ENCODE results near the gene PTGES.
"Not testable (repeated sequence)": the region's sequence is repeated elsewhere in the genome, so short reads cannot be mapped to it uniquely, and the experiment has no call there.

Gene PTGES

GRCh38 chr9:129779560-129780190 is 26.8 kb upstream of the PTGES start:
- Histone ChIP-seq H3K9me3 (ENCODE audit: control insufficient read depth, insufficient read depth, low read length) (no peaks in the 10 kb centered on the region), H3K36me3 (ENCODE audit: control insufficient read depth, insufficient read depth, low read length) (no peaks in the 10 kb centered on the region), H3K27ac (ENCODE audit: low read depth, low read length) (no peak overlapping the region), H3K4me1 (ENCODE audit: control insufficient read depth, insufficient read depth, low read length) (peaks cover 6% of the 10 kb centered on the region; the same call in 1 of the 2 replicates), H3K27me3 (ENCODE audit: control insufficient read depth, insufficient read depth, low read length) (no peaks in the 10 kb centered on the region), H3K9ac (ENCODE audit: low read depth, low read length) (no peak overlapping the region), H3K4me3 (ENCODE audit: low read depth, low read length) (no peak overlapping the region)

DNA sequence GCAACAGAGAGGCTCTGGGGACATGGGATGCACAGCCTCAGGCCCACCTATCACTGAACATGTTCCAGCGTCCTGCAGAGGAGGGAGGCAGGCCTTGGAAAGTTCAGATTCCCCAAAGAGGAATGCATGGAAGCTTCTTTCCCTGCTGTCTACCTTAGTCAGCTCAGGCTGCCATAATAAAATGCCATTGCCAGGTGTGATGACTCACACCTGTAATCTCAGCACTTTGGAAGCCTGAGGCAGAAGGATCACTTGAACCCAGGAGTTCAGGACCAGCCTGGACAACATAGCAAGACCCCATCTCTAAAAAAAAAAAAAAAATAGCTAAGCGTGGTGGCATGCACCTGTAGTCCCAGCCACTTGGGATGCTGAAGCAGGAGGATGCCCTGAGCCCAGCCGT is 25.6 kb upstream of the PTGES start:
- no peak overlapping the region for H3K9ac ChIP-seq (ENCODE audit: low read depth, low read length)
- H3K4me1 ChIP-seq (ENCODE audit: control insufficient read depth, insufficient read depth, low read length), result peaks cover 6% of the 10 kb centered on the region; the same call in 1 of the 2 replicates
- H3K9me3 ChIP-seq (ENCODE audit: control insufficient read depth, insufficient read depth, low read length), result no peaks in the 10 kb centered on the region
- H3K27ac ChIP-seq (ENCODE audit: low read depth, low read length), result no peak overlapping the region
- H3K27me3 ChIP-seq (ENCODE audit: control insufficient read depth, insufficient read depth, low read length), result no peaks in the 10 kb centered on the region
- H3K36me3 ChIP-seq (ENCODE audit: control insufficient read depth, insufficient read depth, low read length), result no peaks in the 10 kb centered on the region
- H3K4me3 ChIP-seq (ENCODE audit: low read depth, low read length), result no peak overlapping the region

DNA sequence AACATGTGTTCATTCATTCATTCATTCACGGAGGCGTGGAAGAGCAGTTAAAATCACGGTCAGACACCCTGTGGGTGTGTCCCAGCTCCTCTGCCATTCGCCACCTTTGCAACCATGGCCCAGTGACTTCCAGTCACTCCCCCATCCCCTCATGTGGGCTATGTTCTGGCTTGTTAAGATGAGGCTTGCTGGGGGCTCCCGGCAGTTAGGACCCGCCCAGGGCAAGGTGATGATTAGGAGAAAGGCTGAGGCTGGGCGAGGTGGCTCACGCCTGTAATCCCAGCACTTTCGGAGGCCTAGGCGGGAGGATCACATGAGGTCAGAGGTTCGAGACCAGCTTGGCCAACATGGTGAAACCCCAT is 24.9 kb upstream of the PTGES start:
- no peaks in the 10 kb centered on the region for H3K9me3 ChIP-seq (ENCODE audit: control insufficient read depth, insufficient read depth, low read length)
- H3K27ac ChIP-seq (ENCODE audit: low read depth, low read length), result no peak overlapping the region
- peaks cover 6% of the 10 kb centered on the region; the same call in 1 of the 2 replicates for H3K4me1 ChIP-seq (ENCODE audit: control insufficient read depth, insufficient read depth, low read length)
- H3K4me3 ChIP-seq (ENCODE audit: low read depth, low read length), result no peak overlapping the region
- H3K27me3 ChIP-seq (ENCODE audit: control insufficient read depth, insufficient read depth, low read length), result no peaks in the 10 kb centered on the region
- no peak overlapping the region for H3K9ac ChIP-seq (ENCODE audit: low read depth, low read length)
- no peaks in the 10 kb centered on the region for H3K36me3 ChIP-seq (ENCODE audit: control insufficient read depth, insufficient read depth, low read length)

DNA sequence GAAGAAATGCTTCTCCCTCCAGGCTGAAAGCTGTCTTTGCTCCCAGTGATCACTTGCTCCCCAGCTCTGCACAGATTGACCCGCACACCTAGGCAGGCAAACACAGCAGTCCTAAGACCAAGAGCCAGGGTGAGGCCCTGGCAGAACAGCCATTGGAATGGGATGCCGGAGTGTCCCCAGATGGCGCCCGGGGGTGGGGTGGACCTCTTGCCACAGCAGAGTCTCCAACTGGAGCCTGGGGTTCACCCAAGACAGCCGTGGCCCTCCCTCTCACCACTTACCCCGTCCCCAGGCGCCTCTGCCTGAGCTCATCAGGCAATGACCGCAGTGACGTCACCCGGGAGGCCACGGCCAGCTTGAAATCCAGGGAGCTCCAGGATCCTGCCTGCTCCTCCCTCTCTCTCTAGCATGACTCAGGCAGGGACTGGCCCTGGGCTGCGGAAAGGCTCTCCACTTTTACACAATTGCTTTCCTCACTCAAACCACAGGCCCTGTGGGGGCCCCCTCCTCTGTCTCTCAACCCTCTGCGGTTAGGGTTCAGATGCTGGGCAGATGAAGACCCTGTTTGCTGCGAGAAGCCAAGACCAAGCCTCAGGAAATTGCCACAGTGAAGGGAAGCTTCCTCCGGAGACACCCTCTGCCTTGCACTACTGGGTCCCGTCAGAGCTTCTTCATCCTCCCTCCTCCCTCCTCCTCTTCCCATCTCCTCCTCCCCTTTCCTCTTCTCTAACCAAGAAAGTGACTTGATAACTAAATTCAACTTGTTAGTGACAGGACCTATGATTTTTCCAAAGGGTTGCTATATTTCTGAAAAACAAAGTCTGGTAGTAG is 24.3 kb upstream of the PTGES start:
- Histone ChIP-seq H3K4me3 (ENCODE audit: low read depth, low read length) (no peak overlapping the region), H3K36me3 (ENCODE audit: control insufficient read depth, insufficient read depth, low read length) (no peaks in the 10 kb centered on the region), H3K9me3 (ENCODE audit: control insufficient read depth, insufficient read depth, low read length) (no peaks in the 10 kb centered on the region), H3K9ac (ENCODE audit: low read depth, low read length) (no peak overlapping the region), H3K27me3 (ENCODE audit: control insufficient read depth, insufficient read depth, low read length) (no peaks in the 10 kb centered on the region), H3K4me1 (ENCODE audit: control insufficient read depth, insufficient read depth, low read length) (peaks cover 6% of the 10 kb centered on the region; the same call in 1 of the 2 replicates), H3K27ac (ENCODE audit: low read depth, low read length) (peak overlapping the region; percentile 42)

DNA sequence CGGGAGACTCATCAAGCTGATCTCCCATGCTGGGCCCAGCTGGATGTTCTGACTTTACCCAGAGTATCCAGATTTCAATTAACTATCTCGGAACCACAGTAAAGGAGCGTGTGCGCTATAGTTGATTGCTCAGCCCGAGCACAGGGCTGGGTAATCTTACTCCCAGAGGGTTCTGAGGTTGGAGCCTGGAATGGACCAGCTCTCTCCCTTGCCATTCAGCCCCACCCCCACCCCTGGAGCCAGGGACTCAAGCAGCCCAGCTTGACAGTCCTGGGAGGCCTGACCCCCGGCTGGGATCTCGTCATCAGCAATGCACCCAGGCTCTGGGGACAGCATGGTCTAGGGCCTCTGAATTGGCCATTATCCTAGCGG is 23.7 kb upstream of the PTGES start:
- peaks cover 6% of the 10 kb centered on the region; the same call in 1 of the 2 replicates for H3K4me1 ChIP-seq (ENCODE audit: control insufficient read depth, insufficient read depth, low read length)
- no peaks in the 10 kb centered on the region for H3K36me3 ChIP-seq (ENCODE audit: control insufficient read depth, insufficient read depth, low read length)
- H3K9ac ChIP-seq (ENCODE audit: low read depth, low read length), result no peak overlapping the region

GRCh38 chr9:129776096-129776495 is 23.3 kb upstream of the PTGES start:
- H3K27ac ChIP-seq (ENCODE audit: low read depth, low read length); H3K4me3 ChIP-seq (ENCODE audit: low read depth, low read length); H3K4me1 ChIP-seq (ENCODE audit: control insufficient read depth, insufficient read depth, low read length); H3K27me3 ChIP-seq (ENCODE audit: control insufficient read depth, insufficient read depth, low read length); H3K36me3 ChIP-seq (ENCODE audit: control insufficient read depth, insufficient read depth, low read length); H3K9me3 ChIP-seq (ENCODE audit: control insufficient read depth, insufficient read depth, low read length); H3K9ac ChIP-seq (ENCODE audit: low read depth, low read length): not testable (repeated sequence)

More for the DNA sequence above, 23.7 kb upstream of the PTGES start:
- Histone ChIP-seq H3K9me3 (ENCODE audit: control insufficient read depth, insufficient read depth, low read length) (no peaks in the 10 kb centered on the region), H3K27ac (ENCODE audit: low read depth, low read length) (peak overlapping the region; percentile 42), H3K4me3 (ENCODE audit: low read depth, low read length) (no peak overlapping the region), H3K27me3 (ENCODE audit: control insufficient read depth, insufficient read depth, low read length) (no peaks in the 10 kb centered on the region)

DNA sequence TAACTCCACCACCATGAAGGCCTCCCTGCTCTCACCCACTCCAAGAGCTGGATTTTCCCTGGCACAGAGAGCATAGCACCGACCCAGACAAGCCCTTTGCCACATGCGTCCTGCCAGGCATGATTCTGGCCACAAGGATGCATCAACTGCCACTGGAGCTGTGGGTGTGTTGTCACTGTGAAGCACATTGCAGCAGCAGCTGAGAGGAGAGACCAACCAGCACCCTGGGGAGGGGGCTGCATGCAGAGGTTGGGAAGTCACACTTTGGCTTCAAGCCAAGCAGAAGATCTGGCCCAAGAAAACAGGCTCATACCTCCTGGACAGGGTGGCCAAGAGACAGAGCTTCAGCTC is 22.6 kb upstream of the PTGES start:
- no peak overlapping the region for H3K4me3 ChIP-seq (ENCODE audit: low read depth, low read length)
- H3K27me3 ChIP-seq (ENCODE audit: control insufficient read depth, insufficient read depth, low read length), result no peaks in the 10 kb centered on the region
- H3K9me3 ChIP-seq (ENCODE audit: control insufficient read depth, insufficient read depth, low read length), result no peaks in the 10 kb centered on the region
- H3K27ac ChIP-seq (ENCODE audit: low read depth, low read length), result no peak overlapping the region
- peaks cover 6% of the 10 kb centered on the region; the same call in 1 of the 2 replicates for H3K4me1 ChIP-seq (ENCODE audit: control insufficient read depth, insufficient read depth, low read length)
- no peaks in the 10 kb centered on the region for H3K36me3 ChIP-seq (ENCODE audit: control insufficient read depth, insufficient read depth, low read length)
- no peak overlapping the region for H3K9ac ChIP-seq (ENCODE audit: low read depth, low read length)

- Histone ChIP-seq H3K4me1 (ENCODE audit: control insufficient read depth, insufficient read depth, low read length) (peaks cover 6% of the 10 kb centered on the region; the same call in 1 of the 2 replicates), H3K36me3 (ENCODE audit: control insufficient read depth, insufficient read depth, low read length) (no peaks in the 10 kb centered on the region), H3K9ac (ENCODE audit: low read depth, low read length) (no peak overlapping the region), H3K27ac (ENCODE audit: low read depth, low read length) (no peak overlapping the region), H3K9me3 (ENCODE audit: control insufficient read depth, insufficient read depth, low read length) (no peaks in the 10 kb centered on the region), H3K27me3 (ENCODE audit: control insufficient read depth, insufficient read depth, low read length) (no peaks in the 10 kb centered on the region), H3K4me3 (ENCODE audit: low read depth, low read length) (no peak overlapping the region)
Observed at GRCh38 chr9:129774791-129775447, 22.1 kb upstream of the PTGES start.

DNA sequence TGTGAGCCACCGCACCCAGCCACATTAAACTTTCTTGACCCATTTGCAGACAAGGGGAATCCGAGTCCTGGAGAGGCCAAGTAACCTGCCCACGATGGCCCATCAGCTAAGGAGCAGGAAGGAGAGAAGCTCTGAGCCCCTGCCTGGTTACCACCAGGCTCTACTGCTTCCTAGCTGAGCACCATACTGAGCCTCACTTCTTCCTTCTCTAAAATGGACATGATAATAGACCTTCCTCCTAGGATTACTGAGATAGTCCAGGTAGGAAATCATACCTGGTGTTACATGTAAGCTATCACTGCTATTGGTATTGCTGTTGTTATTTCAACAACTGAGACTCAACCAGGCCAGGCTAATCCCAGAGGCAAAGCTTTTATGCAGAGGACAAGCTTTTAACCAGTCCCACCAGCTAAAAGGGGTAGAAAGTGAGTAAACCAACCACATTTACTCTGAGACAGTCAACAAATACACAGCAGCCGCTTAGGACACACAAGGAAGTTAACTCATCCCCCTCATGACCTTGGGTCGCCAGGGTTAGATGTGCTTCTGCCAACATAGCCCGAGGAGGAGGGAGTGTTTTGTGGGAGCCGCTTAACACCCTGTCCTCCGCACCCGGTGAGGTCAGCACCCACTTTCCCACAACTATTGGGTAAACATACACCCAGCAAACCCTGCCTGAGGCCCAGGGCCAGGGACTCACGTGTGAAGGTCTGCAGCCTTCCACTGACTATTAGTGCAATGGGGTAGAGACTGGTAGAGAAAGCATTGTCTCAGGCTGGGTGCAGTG is 20.6 kb upstream of the PTGES start:
- H3K9me3 ChIP-seq (ENCODE audit: control insufficient read depth, insufficient read depth, low read length), result no peaks in the 10 kb centered on the region
- peaks cover 6% of the 10 kb centered on the region; the same call in 1 of the 2 replicates for H3K4me1 ChIP-seq (ENCODE audit: control insufficient read depth, insufficient read depth, low read length)
- H3K27me3 ChIP-seq (ENCODE audit: control insufficient read depth, insufficient read depth, low read length), result no peaks in the 10 kb centered on the region
- H3K27ac ChIP-seq (ENCODE audit: low read depth, low read length), result no peak overlapping the region
- no peaks in the 10 kb centered on the region for H3K36me3 ChIP-seq (ENCODE audit: control insufficient read depth, insufficient read depth, low read length)
- no peak overlapping the region for H3K4me3 ChIP-seq (ENCODE audit: low read depth, low read length)
- no peak overlapping the region for H3K9ac ChIP-seq (ENCODE audit: low read depth, low read length)

- Histone ChIP-seq H3K27me3 (ENCODE audit: control insufficient read depth, insufficient read depth, low read length) (no peaks in the 10 kb centered on the region), H3K9ac (ENCODE audit: low read depth, low read length) (no peak overlapping the region), H3K4me1 (ENCODE audit: control insufficient read depth, insufficient read depth, low read length) (no peaks in the 10 kb centered on the region)
Observed at GRCh38 chr9:129770741-129771140, 17.9 kb upstream of the PTGES start.

More at GRCh38 chr9:129770741-129771140, 17.9 kb upstream of the PTGES start:
- Histone ChIP-seq H3K9me3 (ENCODE audit: control insufficient read depth, insufficient read depth, low read length) (no peaks in the 10 kb centered on the region), H3K4me3 (ENCODE audit: low read depth, low read length) (no peak overlapping the region), H3K36me3 (ENCODE audit: control insufficient read depth, insufficient read depth, low read length) (no peaks in the 10 kb centered on the region), H3K27ac (ENCODE audit: low read depth, low read length) (no peak overlapping the region)

Measured in HUES48 (cell line).